Neural cell (in vitro differentiated cells): ENCODE results near the gene ECI2. TPM values are rescaled to one million over a fixed set of nuclear protein-coding genes. Genes with fewer than 3 reads are reported as not detected.

Experiments
- H2AFZ ChIP-seq: fragments of 200-600, 300-800 bp; sonication (generic), shearing (Covaris generic); 2 replicates; pipeline ENCODE4 v1.6.0; 2014; ENCODE audit warnings: low read depth, mild to moderate bottlenecking, antibody characterized with exemption, low read length, moderate library complexity
- H3F3A ChIP-seq: fragments of 200-600 bp; shearing (Covaris generic); 2 replicates; pipeline ENCODE4 v1.6.1; 2016; ENCODE audit warnings: mild to moderate bottlenecking, moderate library complexity, mixed read lengths, antibody characterized with exemption, low read length; ENCODE audit not compliant: insufficient read depth, poor library complexity, severe bottlenecking
- H3K27ac ChIP-seq: fragments of 200-600, 300-800 bp; sonication (generic), shearing (Covaris generic); 2 replicates; pipeline ENCODE4 v1.5.1; 2014; ENCODE audit warnings: mild to moderate bottlenecking, low read length, moderate library complexity
- H3K27me3 ChIP-seq: fragments of 300-800, 200-600 bp; sonication (generic), shearing (Covaris generic); 2 replicates; pipeline ENCODE4 v1.6.0; 2014; ENCODE audit warnings: mild to moderate bottlenecking, low read depth, low read length, moderate library complexity; ENCODE audit not compliant: insufficient read depth
- H3K36me3 ChIP-seq: fragments of 300-800, 200-600 bp; sonication (generic), shearing (Covaris generic); 2 replicates; pipeline ENCODE4 v1.5.1; 2014; ENCODE audit warnings: mild to moderate bottlenecking, antibody characterized with exemption, low read length, moderate library complexity; ENCODE audit not compliant: insufficient read depth
- H3K4me2 ChIP-seq: fragments of 300-800, 200-600 bp; sonication (generic), shearing (Covaris generic); 2 replicates; pipeline ENCODE4 v1.6.0; 2014; ENCODE audit warnings: mild to moderate bottlenecking, low read length
- H3K4me3 ChIP-seq: fragments of 300-800, 200-600 bp; sonication (generic), shearing (Covaris generic); 2 replicates; pipeline ENCODE4 v1.5.1; 2014; ENCODE audit warnings: mild to moderate bottlenecking, low read length, moderate library complexity
- H3K79me2 ChIP-seq: fragments of 200-600 bp; shearing (Covaris generic); replicated peaks from 2 replicates; pipeline ENCODE4 v1.6.0; 2014; ENCODE audit warnings: mild to moderate bottlenecking, low read length, moderate library complexity; ENCODE audit not compliant: insufficient read depth
- H3K9ac ChIP-seq: fragments of 300-800, 200-600 bp; sonication (generic), shearing (Covaris generic); 2 replicates; pipeline ENCODE4 v1.6.1; 2016; ENCODE audit warnings: mild to moderate bottlenecking, low read length, mixed read lengths
- H3K9me2 ChIP-seq: fragments of 200-600 bp; shearing (Covaris generic); 2 replicates; pipeline ENCODE4 v1.6.1; 2016; ENCODE audit warnings: mild to moderate bottlenecking, low read length, mixed read lengths; ENCODE audit not compliant: insufficient read depth
- H3K9me3 ChIP-seq: fragments of 200-600, 300-800 bp; sonication (generic), shearing (Covaris generic); 2 replicates; pipeline ENCODE4 v1.6.1; 2016; ENCODE audit warnings: mild to moderate bottlenecking, mixed run types, low read length, moderate library complexity, mixed read lengths
- H4K20me1 ChIP-seq: fragments of 200-600 bp; shearing (Covaris generic); 2 replicates; pipeline ENCODE4 v1.6.1; 2016; ENCODE audit warnings: mild to moderate bottlenecking, mixed run types; ENCODE audit not compliant: insufficient read depth
- EP300 ChIP-seq: fragments of 450-650 bp; conservative IDR thresholded peaks from 2 replicates; pipeline ENCODE4 v1.6.1; 2014; ENCODE audit warnings: antibody characterized with exemption, mild to moderate bottlenecking, moderate library complexity; ENCODE audit not compliant: poor library complexity, severe bottlenecking
- EZH2 ChIP-seq: fragments of 200-600, 300-800 bp; shearing (Covaris generic), sonication (generic); IDR thresholded peaks from 2 replicates; pipeline ENCODE4 v1.6.1; 2014; ENCODE audit warnings: antibody characterized with exemption, low read length, borderline replicate concordance, mild to moderate bottlenecking; ENCODE audit not compliant: insufficient read depth, poor library complexity, severe bottlenecking
- MXI1 ChIP-seq: fragments of 450-650 bp; conservative IDR thresholded peaks from 2 replicates; pipeline ENCODE4 v1.6.1; 2014; ENCODE audit warnings: antibody characterized with exemption, mild to moderate bottlenecking; ENCODE audit not compliant: poor library complexity, severe bottlenecking
- POLR2AphosphoS5 ChIP-seq: IDR thresholded peaks from 2 replicates; pipeline ENCODE4 v1.6.1; 2012
- RAD21 ChIP-seq: fragments of 450-650 bp; conservative IDR thresholded peaks from 2 replicates; pipeline ENCODE4 v1.6.1; 2014; ENCODE audit warnings: antibody characterized with exemption, mild to moderate bottlenecking, moderate library complexity
- SMC3 ChIP-seq: fragments of 450-650 bp; conservative IDR thresholded peaks from 2 replicates; pipeline ENCODE4 v1.6.1; 2014; ENCODE audit warnings: antibody characterized with exemption, mild to moderate bottlenecking, moderate library complexity; ENCODE audit not compliant: poor library complexity
- TAF1 ChIP-seq: IDR thresholded peaks from 2 replicates; pipeline ENCODE4 v1.6.1; 2012; ENCODE audit warnings: low read depth
- polyA minus RNA-seq: library from RNA; depleted of rRNA, polyadenylated mRNA; stranded (reverse); fragments of >200 nt; gene quantifications from 2 replicates; pipeline ENCODE4 v1.2.3, GENCODE V29; 2014
- polyA plus RNA-seq: library from polyadenylated mRNA; depleted of rRNA; stranded (reverse); fragments of >200 nt; gene quantifications from 2 replicates; pipeline ENCODE4 v1.2.3, GENCODE V29; 2014
- TF ChIP-seq, protein P1 (sequence below): IDR thresholded peaks from 2 replicates; pipeline ENCODE4 v1.6.1; 2012; ENCODE audit warnings: borderline replicate concordance
- TF ChIP-seq, protein P2 (sequence below): fragments of 450-650 bp; IDR thresholded peaks from 2 replicates; pipeline ENCODE4 v1.5.1; 2014; ENCODE audit warnings: antibody characterized with exemption, mild to moderate bottlenecking, moderate library complexity; ENCODE audit not compliant: poor library complexity, severe bottlenecking

Gene ECI2, protein sequence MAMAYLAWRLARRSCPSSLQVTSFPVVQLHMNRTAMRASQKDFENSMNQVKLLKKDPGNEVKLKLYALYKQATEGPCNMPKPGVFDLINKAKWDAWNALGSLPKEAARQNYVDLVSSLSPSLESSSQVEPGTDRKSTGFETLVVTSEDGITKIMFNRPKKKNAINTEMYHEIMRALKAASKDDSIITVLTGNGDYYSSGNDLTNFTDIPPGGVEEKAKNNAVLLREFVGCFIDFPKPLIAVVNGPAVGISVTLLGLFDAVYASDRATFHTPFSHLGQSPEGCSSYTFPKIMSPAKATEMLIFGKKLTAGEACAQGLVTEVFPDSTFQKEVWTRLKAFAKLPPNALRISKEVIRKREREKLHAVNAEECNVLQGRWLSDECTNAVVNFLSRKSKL
- polyA plus RNA-seq = 27.5 and 30.9 TPM in 2 replicates
- polyA minus RNA-seq = 21.2 and 24.5 TPM in 2 replicates

DNA sequence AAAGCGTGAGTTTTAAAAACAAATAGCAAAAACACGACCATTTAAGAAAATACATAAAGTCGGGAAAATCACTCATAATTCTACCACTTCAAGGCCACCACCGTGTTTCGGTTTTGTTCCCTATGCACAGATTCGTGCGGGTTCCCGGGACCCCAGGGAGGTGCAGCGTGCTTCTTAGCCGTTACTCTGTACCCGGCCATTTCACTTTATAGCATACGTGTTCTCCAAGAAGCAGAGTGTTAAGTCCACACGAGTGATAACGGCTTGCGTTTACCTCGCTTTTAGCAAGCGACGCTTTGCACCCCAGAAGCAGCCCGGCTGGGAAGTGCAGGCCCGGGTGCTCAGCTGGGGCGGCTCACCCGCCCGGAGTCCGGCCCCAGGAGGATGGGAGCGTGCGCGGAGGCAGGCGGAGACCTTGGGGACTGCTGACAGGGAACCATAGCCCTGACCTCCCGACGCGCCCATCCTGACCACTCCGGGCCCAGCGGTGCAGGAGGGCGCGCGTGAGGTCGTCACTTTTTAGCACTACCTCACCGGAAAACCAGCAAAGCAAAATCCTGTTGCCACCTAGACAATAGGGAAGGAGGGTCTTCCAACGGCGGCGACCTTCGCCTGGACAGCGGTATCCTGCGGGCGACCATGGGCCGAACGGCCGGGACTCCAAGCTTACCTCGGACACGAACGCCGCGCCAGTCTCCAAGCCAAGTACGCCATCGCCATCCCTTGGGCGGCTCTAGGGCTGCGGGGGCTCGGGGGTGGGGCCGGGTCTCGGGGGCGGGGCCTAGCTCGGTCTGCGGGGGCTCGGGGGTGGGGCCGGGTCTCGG, at the start of gene ECI2:
Gene ECI2, minus strand, starts transcription at position 735 of the 824 bp plus-strand sequence. Its CDS starts 15 bp downstream, at position 720.
- Histone ChIP-seq H3K4me2 (peak within 1 kb of the TSS; percentile 54), H3K27ac (peak within 1 kb of the TSS; percentile 60), H4K20me1 (no peaks in the 10 kb centered on the region), H3K36me3 (peaks cover 2% of the 10 kb centered on the region), H3K27me3 (no peaks in the 10 kb centered on the region), H3K9ac (peak within 1 kb of the TSS; percentile 80), H2AFZ (peak within 1 kb of the TSS; percentile 58), H3K9me2 (no peaks in the 10 kb centered on the region), H3K4me3 (peak within 1 kb of the TSS; percentile 96), H3K9me3 (no peaks in the 10 kb centered on the region), H3F3A (no peaks in the 10 kb centered on the region), H3K79me2 (peaks cover 3% of the 10 kb centered on the region)
- peak; percentile 41 for TF ChIP-seq RAD21
- TF ChIP-seq MXI1 = peak; percentile 69
- TF ChIP-seq POLR2AphosphoS5 = peak; percentile 74
- TF ChIP-seq, protein P1, sequence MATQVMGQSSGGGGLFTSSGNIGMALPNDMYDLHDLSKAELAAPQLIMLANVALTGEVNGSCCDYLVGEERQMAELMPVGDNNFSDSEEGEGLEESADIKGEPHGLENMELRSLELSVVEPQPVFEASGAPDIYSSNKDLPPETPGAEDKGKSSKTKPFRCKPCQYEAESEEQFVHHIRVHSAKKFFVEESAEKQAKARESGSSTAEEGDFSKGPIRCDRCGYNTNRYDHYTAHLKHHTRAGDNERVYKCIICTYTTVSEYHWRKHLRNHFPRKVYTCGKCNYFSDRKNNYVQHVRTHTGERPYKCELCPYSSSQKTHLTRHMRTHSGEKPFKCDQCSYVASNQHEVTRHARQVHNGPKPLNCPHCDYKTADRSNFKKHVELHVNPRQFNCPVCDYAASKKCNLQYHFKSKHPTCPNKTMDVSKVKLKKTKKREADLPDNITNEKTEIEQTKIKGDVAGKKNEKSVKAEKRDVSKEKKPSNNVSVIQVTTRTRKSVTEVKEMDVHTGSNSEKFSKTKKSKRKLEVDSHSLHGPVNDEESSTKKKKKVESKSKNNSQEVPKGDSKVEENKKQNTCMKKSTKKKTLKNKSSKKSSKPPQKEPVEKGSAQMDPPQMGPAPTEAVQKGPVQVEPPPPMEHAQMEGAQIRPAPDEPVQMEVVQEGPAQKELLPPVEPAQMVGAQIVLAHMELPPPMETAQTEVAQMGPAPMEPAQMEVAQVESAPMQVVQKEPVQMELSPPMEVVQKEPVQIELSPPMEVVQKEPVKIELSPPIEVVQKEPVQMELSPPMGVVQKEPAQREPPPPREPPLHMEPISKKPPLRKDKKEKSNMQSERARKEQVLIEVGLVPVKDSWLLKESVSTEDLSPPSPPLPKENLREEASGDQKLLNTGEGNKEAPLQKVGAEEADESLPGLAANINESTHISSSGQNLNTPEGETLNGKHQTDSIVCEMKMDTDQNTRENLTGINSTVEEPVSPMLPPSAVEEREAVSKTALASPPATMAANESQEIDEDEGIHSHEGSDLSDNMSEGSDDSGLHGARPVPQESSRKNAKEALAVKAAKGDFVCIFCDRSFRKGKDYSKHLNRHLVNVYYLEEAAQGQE = peak; percentile 46
- TF ChIP-seq SMC3 = peak; percentile 6
- no peak for TF ChIP-seq TAF1
- TF ChIP-seq EP300 = no peak
- TF ChIP-seq, protein P2, sequence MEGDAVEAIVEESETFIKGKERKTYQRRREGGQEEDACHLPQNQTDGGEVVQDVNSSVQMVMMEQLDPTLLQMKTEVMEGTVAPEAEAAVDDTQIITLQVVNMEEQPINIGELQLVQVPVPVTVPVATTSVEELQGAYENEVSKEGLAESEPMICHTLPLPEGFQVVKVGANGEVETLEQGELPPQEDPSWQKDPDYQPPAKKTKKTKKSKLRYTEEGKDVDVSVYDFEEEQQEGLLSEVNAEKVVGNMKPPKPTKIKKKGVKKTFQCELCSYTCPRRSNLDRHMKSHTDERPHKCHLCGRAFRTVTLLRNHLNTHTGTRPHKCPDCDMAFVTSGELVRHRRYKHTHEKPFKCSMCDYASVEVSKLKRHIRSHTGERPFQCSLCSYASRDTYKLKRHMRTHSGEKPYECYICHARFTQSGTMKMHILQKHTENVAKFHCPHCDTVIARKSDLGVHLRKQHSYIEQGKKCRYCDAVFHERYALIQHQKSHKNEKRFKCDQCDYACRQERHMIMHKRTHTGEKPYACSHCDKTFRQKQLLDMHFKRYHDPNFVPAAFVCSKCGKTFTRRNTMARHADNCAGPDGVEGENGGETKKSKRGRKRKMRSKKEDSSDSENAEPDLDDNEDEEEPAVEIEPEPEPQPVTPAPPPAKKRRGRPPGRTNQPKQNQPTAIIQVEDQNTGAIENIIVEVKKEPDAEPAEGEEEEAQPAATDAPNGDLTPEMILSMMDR = peak; percentile 21

DNA sequence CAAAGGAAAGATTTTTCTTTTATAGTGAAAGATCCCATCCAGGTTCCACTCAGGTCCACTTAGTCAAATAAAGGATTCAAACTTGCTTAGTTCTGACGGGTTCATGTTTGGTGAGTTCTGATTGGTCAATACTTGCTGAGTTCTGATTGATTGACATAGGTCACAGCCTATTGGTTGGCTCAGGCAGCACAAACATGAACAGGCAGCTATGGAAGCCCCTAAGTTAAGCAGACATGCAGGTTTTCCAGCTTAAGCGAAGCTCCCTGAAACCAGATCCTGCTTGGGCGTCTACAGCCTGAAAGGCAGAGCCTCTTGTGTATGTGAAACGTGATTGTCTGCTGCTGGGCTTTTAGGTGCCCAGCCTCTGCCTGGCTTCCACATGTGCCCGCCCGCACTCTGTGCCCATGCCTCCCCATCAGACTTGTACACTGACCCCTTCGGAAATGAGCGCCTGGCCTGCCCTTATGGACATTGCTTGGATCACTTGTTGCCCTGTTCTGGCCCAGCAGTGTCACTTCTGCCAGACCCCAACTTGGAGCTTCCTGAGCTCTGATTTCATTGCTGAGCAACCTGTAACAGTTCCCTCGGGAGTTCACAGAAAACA, 45.4 kb upstream of the ECI2 start:
- Histone ChIP-seq H3K27ac (no peak overlapping the region), H2AFZ (no peak overlapping the region), H3K79me2 (no peaks in the 10 kb centered on the region), H3K9ac (no peak overlapping the region), H3K4me2 (no peak overlapping the region), H3K9me2 (no peaks in the 10 kb centered on the region), H3F3A (no peaks in the 10 kb centered on the region), H3K36me3 (no peaks in the 10 kb centered on the region), H3K9me3 (no peaks in the 10 kb centered on the region), H3K4me3 (no peak overlapping the region), H3K27me3 (no peaks in the 10 kb centered on the region), H4K20me1 (no peaks in the 10 kb centered on the region)
- TF ChIP-seq, protein P1 = no peak
- TF ChIP-seq TAF1 (no peak), RAD21 (no peak), EP300 (no peak), POLR2AphosphoS5 (no peak), SMC3 (no peak), EZH2 (no peak), MXI1 (no peak)
- TF ChIP-seq, protein P2 = no peak
